ENCODE results near the gene MFF. TPM values are rescaled to one million over a fixed set of nuclear protein-coding genes. Genes with fewer than 3 reads are reported as not detected.

The MFF gene
- total RNA-seq, 2 donors from 2014 or later, result 93.1 to 116 TPM

DNA sequence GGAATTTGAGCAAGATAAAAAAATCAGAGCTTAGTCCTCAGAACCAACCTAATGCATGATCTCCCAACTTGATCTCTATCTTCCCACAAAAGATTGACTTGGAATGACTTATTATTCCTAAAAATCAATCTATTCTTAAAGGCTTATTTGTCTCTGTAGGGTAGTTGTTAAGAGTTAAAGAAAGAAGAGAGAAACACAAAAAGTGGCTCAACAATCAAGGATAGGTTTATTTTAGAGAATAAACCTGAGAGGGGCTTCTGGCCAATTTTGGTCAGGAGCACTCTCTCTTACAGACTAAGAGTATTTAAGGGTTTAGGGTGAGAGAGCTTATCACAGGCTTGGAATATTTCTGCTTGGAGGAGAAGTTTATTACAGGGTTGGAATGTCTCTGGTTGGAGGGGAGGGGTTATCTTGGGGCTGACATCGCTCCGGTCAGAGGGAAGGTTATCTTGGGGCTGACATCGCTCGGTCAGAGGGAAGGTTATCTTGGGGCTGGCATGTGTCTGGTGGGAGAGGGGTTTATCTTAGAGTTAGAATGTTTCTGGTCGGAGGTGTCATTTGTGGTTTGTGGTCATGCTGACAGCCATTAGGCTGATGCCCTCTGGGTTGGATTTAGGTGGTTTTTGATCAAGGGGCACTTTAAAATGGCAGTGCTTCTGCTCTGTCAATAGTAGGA, 2.4 kb upstream of the MFF start:
- H3K4me3 ChIP-seq, result no peak overlapping the region
- H3K9me3 ChIP-seq, result no peaks in the 10 kb centered on the region
- no peaks in the 10 kb centered on the region for H3K27me3 ChIP-seq
- TF ChIP-seq, protein P1, sequence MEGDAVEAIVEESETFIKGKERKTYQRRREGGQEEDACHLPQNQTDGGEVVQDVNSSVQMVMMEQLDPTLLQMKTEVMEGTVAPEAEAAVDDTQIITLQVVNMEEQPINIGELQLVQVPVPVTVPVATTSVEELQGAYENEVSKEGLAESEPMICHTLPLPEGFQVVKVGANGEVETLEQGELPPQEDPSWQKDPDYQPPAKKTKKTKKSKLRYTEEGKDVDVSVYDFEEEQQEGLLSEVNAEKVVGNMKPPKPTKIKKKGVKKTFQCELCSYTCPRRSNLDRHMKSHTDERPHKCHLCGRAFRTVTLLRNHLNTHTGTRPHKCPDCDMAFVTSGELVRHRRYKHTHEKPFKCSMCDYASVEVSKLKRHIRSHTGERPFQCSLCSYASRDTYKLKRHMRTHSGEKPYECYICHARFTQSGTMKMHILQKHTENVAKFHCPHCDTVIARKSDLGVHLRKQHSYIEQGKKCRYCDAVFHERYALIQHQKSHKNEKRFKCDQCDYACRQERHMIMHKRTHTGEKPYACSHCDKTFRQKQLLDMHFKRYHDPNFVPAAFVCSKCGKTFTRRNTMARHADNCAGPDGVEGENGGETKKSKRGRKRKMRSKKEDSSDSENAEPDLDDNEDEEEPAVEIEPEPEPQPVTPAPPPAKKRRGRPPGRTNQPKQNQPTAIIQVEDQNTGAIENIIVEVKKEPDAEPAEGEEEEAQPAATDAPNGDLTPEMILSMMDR (IDR thresholded peaks at IDR 0.05), result no peak
- no peak overlapping the region for H3K27ac ChIP-seq
- peaks cover 0 to 21% of the 10 kb centered on the region in 2 donors for H3K4me1 ChIP-seq
- H3K36me3 ChIP-seq, result no peaks in the 10 kb centered on the region
- DNase-seq (ENCODE audit: low spot score), result no peak

DNA sequence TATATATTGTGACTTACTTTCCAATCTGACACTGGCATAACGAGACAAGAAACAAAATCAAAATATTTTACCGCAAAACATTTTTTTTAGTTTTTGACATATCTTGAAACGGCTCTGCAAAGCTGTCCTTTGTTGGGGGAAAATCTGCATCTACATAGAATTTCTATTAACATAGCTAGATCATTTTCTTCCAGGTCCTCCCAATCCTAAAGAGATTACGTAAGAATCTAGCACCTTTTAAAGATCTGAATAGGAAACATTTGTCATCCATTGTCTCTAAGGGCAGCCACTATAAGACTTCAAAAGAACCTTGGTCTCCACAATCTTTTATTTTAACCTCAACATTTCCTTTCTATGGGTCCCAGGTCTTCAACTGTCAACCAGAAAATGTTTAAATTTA, 1.2 kb upstream of the MFF start:
- Histone ChIP-seq H3K4me1 (peaks cover 0 to 21% of the 10 kb centered on the region in 2 donors), H3K4me3 (no peak overlapping the region), H3K36me3 (no peaks in the 10 kb centered on the region), H3K9me3 (no peaks in the 10 kb centered on the region), H3K27me3 (no peaks in the 10 kb centered on the region), H3K27ac (no peak overlapping the region)
- TF ChIP-seq, protein P1 (IDR thresholded peaks at IDR 0.05), result no peak
- DNase-seq (ENCODE audit: low spot score), result no peak

DNA sequence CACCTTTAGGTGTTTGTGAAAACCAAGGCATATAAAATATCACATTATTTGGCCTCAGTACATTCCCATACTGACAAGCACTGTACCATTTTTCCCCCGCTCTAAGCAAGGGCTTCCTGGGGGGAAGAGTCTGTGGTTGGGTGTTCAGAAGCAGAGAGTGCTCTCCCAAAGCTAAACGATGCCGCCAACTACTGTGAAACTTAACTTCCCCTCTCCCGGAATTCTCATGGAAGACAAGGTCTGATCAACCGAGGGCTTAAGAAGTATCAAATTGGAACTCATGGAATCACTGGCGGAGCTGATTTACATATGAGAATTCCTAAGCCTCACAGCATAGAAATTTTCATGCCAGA, 433 bp upstream of the MFF start:
- Histone ChIP-seq H3K27ac (peak overlapping the region; percentile 90 to 97), H3K36me3 (no peaks in the 10 kb centered on the region), H3K4me3 (peak overlapping the region; percentile 87 to 98), H3K9me3 (no peaks in the 10 kb centered on the region), H3K4me1 (peaks cover 0 to 21% of the 10 kb centered on the region in 2 donors), H3K27me3 (no peaks in the 10 kb centered on the region)
- TF ChIP-seq, protein P1 (IDR thresholded peaks at IDR 0.05), result no peak
- no peak for DNase-seq (ENCODE audit: low spot score)

DNA sequence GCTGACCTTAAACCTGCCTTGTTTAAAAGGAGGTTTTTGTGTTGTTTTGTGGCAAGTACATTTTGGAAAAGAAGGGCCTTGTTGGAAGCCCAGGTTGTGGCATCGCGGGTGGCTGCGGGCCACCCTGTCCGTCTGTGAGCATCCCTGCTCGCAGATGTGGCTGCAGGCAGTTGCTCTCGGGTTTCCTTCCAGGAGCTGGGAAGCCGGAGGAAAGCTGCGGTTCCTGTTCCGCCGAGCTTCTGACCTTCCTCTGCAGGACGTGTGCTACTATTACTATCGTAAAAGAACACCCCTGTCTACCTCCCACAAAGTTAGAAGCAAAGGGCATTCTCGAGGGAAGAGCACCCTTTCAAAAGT, 766 bp downstream of the MFF start:
- Histone ChIP-seq H3K9me3 (no peaks in the 10 kb centered on the region), H3K4me3 (peak overlapping the region; percentile 87 to 98), H3K27ac (peak overlapping the region; percentile 90 to 97), H3K36me3 (peaks cover 6% of the 10 kb centered on the region), H3K4me1 (peaks cover 0 to 21% of the 10 kb centered on the region in 2 donors), H3K27me3 (no peaks in the 10 kb centered on the region)
- DNase-seq (ENCODE audit: low spot score), result no peak
- TF ChIP-seq, protein P1 (IDR thresholded peaks at IDR 0.05), result no peak

DNA sequence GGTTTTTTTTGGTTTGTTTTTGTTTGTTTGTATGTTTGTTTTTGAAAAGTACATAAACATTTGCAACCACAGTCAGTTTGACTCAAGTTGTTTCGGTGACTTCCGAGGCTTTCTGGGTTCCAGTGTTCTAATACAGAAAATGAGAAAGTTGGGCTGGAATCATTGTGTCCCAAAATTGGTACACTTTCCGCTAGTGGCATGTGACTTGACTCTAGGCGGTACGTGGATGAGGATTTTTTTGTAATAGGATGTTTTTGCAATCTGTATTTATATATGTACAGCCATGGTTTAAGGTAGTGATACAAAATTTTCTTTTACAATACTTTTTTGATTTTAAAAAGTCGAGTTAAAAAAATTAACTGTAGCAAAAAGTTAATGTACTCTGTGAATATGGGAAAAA, 1.7 kb downstream of the MFF start:
- Histone ChIP-seq H3K36me3 (peaks cover 6% of the 10 kb centered on the region), H3K9me3 (no peaks in the 10 kb centered on the region), H3K4me3 (no peak overlapping the region), H3K27me3 (no peaks in the 10 kb centered on the region), H3K4me1 (peaks cover 0 to 21% of the 10 kb centered on the region in 2 donors), H3K27ac (no peak overlapping the region)
- no peak for DNase-seq (ENCODE audit: low spot score)
- TF ChIP-seq, protein P1 (IDR thresholded peaks at IDR 0.05), result no peak

DNA sequence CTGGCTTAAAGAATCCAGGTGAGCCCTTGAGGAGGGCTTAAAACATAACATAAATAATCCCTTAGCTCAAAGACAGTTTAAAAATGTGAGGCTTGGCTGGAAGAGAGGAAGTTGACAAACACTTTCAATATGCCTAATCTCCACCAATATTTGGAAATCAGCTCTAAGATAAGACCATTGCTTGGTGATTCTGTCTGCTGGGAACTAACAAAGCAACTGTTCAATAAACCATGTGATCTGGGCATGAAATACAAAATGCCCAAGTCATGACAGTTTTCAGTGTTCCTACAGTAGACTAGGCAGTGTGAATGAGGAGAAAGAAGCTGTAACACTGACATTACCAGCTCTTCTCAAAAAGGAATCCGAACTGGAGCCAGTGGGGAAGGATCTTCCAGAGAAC, 10.7 kb downstream of the MFF start:
- Histone ChIP-seq H3K4me1 (no peaks in the 10 kb centered on the region), H3K27me3 (no peaks in the 10 kb centered on the region), H3K27ac (no peak overlapping the region), H3K4me3 (no peak overlapping the region), H3K9me3 (no peaks in the 10 kb centered on the region), H3K36me3 (peaks cover 59% of the 10 kb centered on the region)
- DNase-seq (ENCODE audit: low spot score), result no peak
- TF ChIP-seq, protein P1 (IDR thresholded peaks at IDR 0.05), result no peak
